HepG2 (cell line): Measurements from ENCODE around the gene PIR. TPM values are rescaled to one million over a fixed set of nuclear protein-coding genes. Genes with fewer than 3 reads are reported as not detected.

Experiments
- ATAC-seq: fragments of 200-7000 bp; cut with Tn5 transposase; 3 replicates; pipeline ENCODE4 v1.9.1; 2020; ENCODE audit warnings: mild to moderate bottlenecking, moderate library complexity
- BruUV-seq: library from RNA; stranded (reverse); fragments of 400-500 nt; replicated peaks from 2 replicates; lab custom pipeline; 2021; lab: Mats Ljungman, UMichigan
- CTCF ChIA-PET: fragments of 300-600 bp; formaldehyde crosslinking; extraction: SDS; loops from one replicate; lab custom pipeline; 2021; ENCODE audit warnings: low total read pairs, inconsistent platforms, low intra/inter-chr PET ratio; lab: Yijun Ruan, JAX
- POLR2A ChIA-PET: fragments of 350-600 bp; sonication (Branson Sonifier 250); formaldehyde crosslinking; loops from one replicate; lab custom pipeline; 2020; ENCODE audit warnings: antibody characterized with exemption, inconsistent platforms; lab: Yijun Ruan, JAX
- DNase-seq: peaks from one replicate; pipeline ENCODE4 v3.0.0-alpha.2; 2015; ENCODE audit warnings: low spot score
- FAIRE-seq: peaks from 3 replicates; lab custom pipeline; 2011; peaks lifted over from hg19 to GRCh38; lab: Jason Lieb, UNC
- H2AFZ ChIP-seq: one replicate; pipeline ENCODE4 v1.6.1; 2011; ENCODE audit warnings: low read length, inconsistent platforms
- H3K27ac ChIP-seq: fragments of 300-600 bp; 3 replicates; pipeline ENCODE4 v1.8.0; 2011; ENCODE audit warnings: mixed run types, mild to moderate bottlenecking, mixed read lengths, low read length, inconsistent platforms; ENCODE audit not compliant: insufficient read depth; ENCODE audit errors: extremely low read length
- H3K27me3 ChIP-seq, 2 experiments: fragments of 200-600 bp in 1 of 2; 2 replicates in 1 of 2; 3 replicates in 1 of 2; pipeline versions ENCODE4 v1.6.0 to v1.8.0; 2011; ENCODE audit warnings: low read length in 2 of 2, mild to moderate bottlenecking in 2 of 2, moderate library complexity in 2 of 2, inconsistent platforms in 1 of 2; ENCODE audit not compliant: insufficient read depth in 2 of 2, control insufficient read depth in 1 of 2
- H3K36me3 ChIP-seq, 2 experiments: fragments of 200-600 bp in 1 of 2; replicated peaks in 1 of 2; 2 replicates in 1 of 2; 3 replicates in 1 of 2; pipeline versions ENCODE4 v1.5.1 to v1.8.0; 2011; ENCODE audit warnings: low read length in 2 of 2, inconsistent platforms in 1 of 2; ENCODE audit not compliant: insufficient read depth in 2 of 2, control insufficient read depth in 1 of 2
- H3K4me1 ChIP-seq: 2 replicates; pipeline ENCODE4 v1.5.1; 2012; ENCODE audit warnings: low read length, inconsistent platforms; ENCODE audit not compliant: insufficient read depth
- H3K4me2 ChIP-seq: 2 replicates; pipeline ENCODE4 v1.6.0; 2011; ENCODE audit warnings: low read depth, low read length, inconsistent platforms
- H3K4me3 ChIP-seq, 3 experiments: fragments of 200-600 bp in 1 of 3; sonication (generic), shearing (Covaris generic) in 1 of 3; replicated peaks in 1 of 3; 2 replicates each; pipeline ENCODE4 v1.5.1; 2011 to 2016; ENCODE audit warnings: low read length in 3 of 3, inconsistent platforms in 2 of 3, low read depth in 2 of 3, mild to moderate bottlenecking in 2 of 3, control low read depth in 1 of 3, mixed read lengths in 1 of 3; ENCODE audit not compliant: insufficient read depth in 1 of 3
- H3K79me2 ChIP-seq: one replicate; pipeline ENCODE4 v1.6.1; 2011; ENCODE audit warnings: low read length, inconsistent platforms; ENCODE audit not compliant: insufficient read depth
- H3K9ac ChIP-seq: 2 replicates; pipeline ENCODE4 v1.6.0; 2011; ENCODE audit warnings: mild to moderate bottlenecking, low read depth, low read length, inconsistent platforms; ENCODE audit not compliant: insufficient read depth
- H3K9me3 ChIP-seq: 2 replicates; pipeline ENCODE4 v1.5.1; 2012; ENCODE audit warnings: mild to moderate bottlenecking, low read length
- H4K20me1 ChIP-seq: 2 replicates; pipeline ENCODE4 v1.6.0; 2011; ENCODE audit warnings: inconsistent platforms, mild to moderate bottlenecking, low read length, moderate library complexity; ENCODE audit not compliant: insufficient read depth
- CSRNP1 ChIP-seq: sonication (generic); formaldehyde crosslinking; IDR thresholded peaks from 2 replicates; pipeline ENCODE4 v1.8.1; 2023; ENCODE audit warnings: mild to moderate bottlenecking, missing genetic modification reagents
- ELF4 ChIP-seq: sonication (generic); formaldehyde crosslinking; IDR thresholded peaks from 2 replicates; pipeline ENCODE4 v1.5.0; 2020; ENCODE audit warnings: missing genetic modification reagents, mild to moderate bottlenecking, moderate library complexity, borderline replicate concordance
- GLI4 ChIP-seq: sonication (generic); formaldehyde crosslinking; IDR thresholded peaks from 2 replicates; pipeline ENCODE4 v1.5.1; 2020; ENCODE audit warnings: missing genetic modification reagents, mild to moderate bottlenecking, moderate library complexity, borderline replicate concordance
- HOXA7 ChIP-seq: sonication (generic); formaldehyde crosslinking; IDR thresholded peaks from 2 replicates; pipeline ENCODE4 v1.8.1; 2022; ENCODE audit warnings: mild to moderate bottlenecking, missing genetic modification reagents, moderate library complexity
- NCOA2 ChIP-seq: sonication (generic); formaldehyde crosslinking; IDR thresholded peaks from 2 replicates; pipeline ENCODE4 v1.8.0; 2022; ENCODE audit warnings: inconsistent platforms
- PHF20 ChIP-seq: sonication (generic); formaldehyde crosslinking; IDR thresholded peaks from 2 replicates; pipeline ENCODE4 v1.5.0; 2020; ENCODE audit warnings: mild to moderate bottlenecking, missing genetic modification reagents
- TCF12 ChIP-seq, 2 experiments: fragments of 450-650 bp in 1 of 2; sonication (generic) in 1 of 2; formaldehyde crosslinking in 1 of 2; IDR thresholded peaks; 2 replicates each; pipeline versions ENCODE4 v1.6.1 to v1.8.0; 2017 to 2022; ENCODE audit warnings: antibody characterized with exemption in 1 of 2, mild to moderate bottlenecking in 1 of 2, missing genetic modification reagents in 1 of 2, moderate library complexity in 1 of 2
- ZNF224 ChIP-seq: sonication (generic); formaldehyde crosslinking; IDR thresholded peaks from 2 replicates; pipeline ENCODE4 v1.5.0; 2020; ENCODE audit warnings: mild to moderate bottlenecking, missing genetic modification reagents
- ZNF264 ChIP-seq: sonication (generic); formaldehyde crosslinking; IDR thresholded peaks from 2 replicates; pipeline ENCODE4 v1.4.0; 2020; ENCODE audit warnings: missing genetic modification reagents
- ZNF282 ChIP-seq: fragments of 450-650 bp; IDR thresholded peaks from 2 replicates; pipeline ENCODE4 v1.6.1; 2018; ENCODE audit not compliant: partially characterized antibody
- ZSCAN30 ChIP-seq: sonication (generic); formaldehyde crosslinking; IDR thresholded peaks from 2 replicates; pipeline ENCODE4 v1.5.0; 2020; ENCODE audit warnings: mild to moderate bottlenecking, missing genetic modification reagents
- WGBS: methylation state at CpG from one replicate; pipeline ENCODE4 v1.1.6; 2017; ENCODE audit warnings: low lambda C conversion rate; 5-methylcytosine and 5-hydroxymethylcytosine counted together
- in situ Hi-C: cut with HindIII; loops from 2 replicates; pipeline ENCODE4 v1.10.0; 2017; ENCODE audit warnings: low pct_unique_long_range_greater_than_20kb; ENCODE audit not compliant: extremely low pct_ligation_motif_present
- intact Hi-C: fragments of 100-400 bp; cut with micrococcal nuclease; formaldehyde crosslinking; loops from one replicate; pipeline ENCODE4 v1.10.0; 2022; ENCODE audit not compliant: unreplicated experiment
- polyA plus RNA-seq, 8 experiments: library from polyadenylated mRNA; depleted of rRNA in 3 of 8; stranded (reverse) in 7 of 8; unstranded in 1 of 8; fragments of >200 nt; fragmentation: Illumina TruSeq in 4 of 8; extraction: Trizol in 4 of 8; gene quantifications; 2 replicates each; pipeline versions ENCODE4 v1.2.1 to v1.2.3, GENCODE V29; 2011 to 2016; ENCODE audit warnings: low read depth in 4 of 8, missing spikeins in 1 of 8, mixed read lengths in 1 of 8; ENCODE audit not compliant: insufficient read depth in 1 of 8
- total RNA-seq, 5 experiments: library from RNA; depleted of rRNA; stranded (reverse); fragments of >200 nt; fragmentation: Illumina TruSeq; extraction: Trizol; gene quantifications; 2 replicates each; pipeline ENCODE4 v1.2.3, GENCODE V29; 2016; ENCODE audit warnings: low read depth in 1 of 5

PIR gene
- total and polyA plus RNA-seq, 2 of the 13 experiments (the other 11 are each of a cell fraction or from before 2014, with no cell fraction given) = 12.2 to 38.0 TPM

DNA sequence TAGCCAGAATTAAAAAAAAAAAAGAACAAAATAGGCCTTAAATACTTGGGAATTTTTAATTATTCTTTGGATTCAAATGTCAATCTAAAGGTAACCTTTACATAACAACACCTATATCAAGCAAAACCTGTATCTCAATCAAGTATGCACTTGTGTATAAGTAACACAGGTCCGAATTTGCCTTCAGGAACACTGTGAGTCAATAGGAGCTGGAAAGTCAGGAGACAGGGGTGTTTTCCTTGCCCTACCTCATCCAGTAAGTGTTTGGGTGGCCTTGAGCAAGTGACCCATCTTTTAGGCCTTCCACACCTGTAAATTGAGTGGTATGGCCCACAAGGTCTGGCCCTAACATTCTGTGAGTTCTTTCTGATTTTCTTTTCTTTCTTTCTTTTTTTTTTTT, 68.1 kb downstream of the PIR start:
- ChIA-PET CTCF (no interaction called here), POLR2A (no interaction called here)
- intact Hi-C loops = no loop called here
- WGBS = 100% methylated on average over 1 of the region's 1 CpG
- Histone ChIP-seq H3K4me1 (no peaks in the 10 kb centered on the region), H3K27ac (no peak overlapping the region), H3K79me2 (no peaks in the 10 kb centered on the region), H3K4me3 (no peak overlapping the region), H2AFZ (no peak overlapping the region), H3K36me3 (no peaks in the 10 kb centered on the region), H3K9me3 (no peaks in the 10 kb centered on the region), H4K20me1 (no peaks in the 10 kb centered on the region), H3K4me2 (no peak overlapping the region), H3K27me3 (no peaks in the 10 kb centered on the region), H3K9ac (no peak overlapping the region)
- in situ Hi-C loops = no loop called here
- TF ChIP-seq HOXA7 (no peak), CSRNP1 (CRISPR knock-in tag) (no peak), PHF20 (no peak), NCOA2 (no peak), ELF4 (no peak), TCF12 (IDR thresholded peaks at IDR 0.05) (no peak), TCF12 (CRISPR knock-in tag; IDR thresholded peaks at IDR 0.05) (no peak), GLI4 (CRISPR knock-in tag) (no peak), ZNF264 (CRISPR knock-in tag) (no peak), ZSCAN30 (CRISPR knock-in tag) (no peak), ZNF282 (no peak), ZNF224 (CRISPR knock-in tag) (no peak)
- DNase-seq (no peak), ATAC-seq (no peak), FAIRE-seq (no peak)
- BruUV-seq = no TSS peak
